GM18907 (cell line): ENCODE measurements around the gene KRT72.

ENCODE experiments used
- ATAC-seq: cut with Tn5 transposase; IDR thresholded peaks from one replicate; pipeline ENCODE4 v1.9.1; 2021; ENCODE audit warnings: mild to moderate bottlenecking, moderate library complexity; ENCODE audit not compliant: unreplicated experiment

The KRT72 gene

GRCh38 chr12:52551216-52551865, 49.9 kb downstream of the KRT72 start:
- ATAC-seq, result no peak

GRCh38 chr12:52546126-52546525, 55.1 kb downstream of the KRT72 start:
- ATAC-seq, result no peak

- ATAC-seq, result no peak
Measured at GRCh38 chr12:52543985-52544883, 57.0 kb downstream of the KRT72 start.

- no peak for ATAC-seq
Measured at GRCh38 chr12:52542785-52543318, 58.4 kb downstream of the KRT72 start.

- ATAC-seq, result no peak
Measured at GRCh38 chr12:52542157-52542556, 59.1 kb downstream of the KRT72 start.

GRCh38 chr12:52541709-52542108, 59.6 kb downstream of the KRT72 start:
- ATAC-seq, result no peak

- ATAC-seq, result no peak
Measured at GRCh38 chr12:52540531-52540930, 60.7 kb downstream of the KRT72 start.

GRCh38 chr12:52539821-52540173, 61.5 kb downstream of the KRT72 start:
- ATAC-seq, result no peak

GRCh38 chr12:52539083-52539820, 62.0 kb downstream of the KRT72 start:
- no peak for ATAC-seq

GRCh38 chr12:52537101-52537500, 64.2 kb downstream of the KRT72 start:
- no peak for ATAC-seq
